ENCODE data around the gene SIN3A.

- TF ChIP-seq CTCF (IDR thresholded peaks at IDR 0.05) (no peak), SIN3A (IDR thresholded peaks at IDR 0.05; ENCODE audit: borderline replicate concordance, insufficient read depth, low read depth, low read length) (no peak), REST (IDR thresholded peaks at IDR 0.05; ENCODE audit: insufficient read depth in 1 of 2, low read depth in 2 of 2, low read length in 1 of 2) (no peak), TCF7L2 (IDR thresholded peaks at IDR 0.05; ENCODE audit: low read depth, low read length) (no peak), POLR2AphosphoS5 (IDR thresholded peaks at IDR 0.05; ENCODE audit: low read depth, low read length) (no peak)
Observed at GRCh38 chr15:75346796-75347221, 104.7 kb downstream of the SIN3A start, which contains the start of gene NEIL1.

Data from Panc1 (cell line).